Measurements from ENCODE around the gene C6orf89.
"Not testable (repeated sequence)": the region's sequence is repeated elsewhere in the genome, so short reads cannot be mapped to it uniquely, and the experiment has no call there.

Gene C6orf89

DNA sequence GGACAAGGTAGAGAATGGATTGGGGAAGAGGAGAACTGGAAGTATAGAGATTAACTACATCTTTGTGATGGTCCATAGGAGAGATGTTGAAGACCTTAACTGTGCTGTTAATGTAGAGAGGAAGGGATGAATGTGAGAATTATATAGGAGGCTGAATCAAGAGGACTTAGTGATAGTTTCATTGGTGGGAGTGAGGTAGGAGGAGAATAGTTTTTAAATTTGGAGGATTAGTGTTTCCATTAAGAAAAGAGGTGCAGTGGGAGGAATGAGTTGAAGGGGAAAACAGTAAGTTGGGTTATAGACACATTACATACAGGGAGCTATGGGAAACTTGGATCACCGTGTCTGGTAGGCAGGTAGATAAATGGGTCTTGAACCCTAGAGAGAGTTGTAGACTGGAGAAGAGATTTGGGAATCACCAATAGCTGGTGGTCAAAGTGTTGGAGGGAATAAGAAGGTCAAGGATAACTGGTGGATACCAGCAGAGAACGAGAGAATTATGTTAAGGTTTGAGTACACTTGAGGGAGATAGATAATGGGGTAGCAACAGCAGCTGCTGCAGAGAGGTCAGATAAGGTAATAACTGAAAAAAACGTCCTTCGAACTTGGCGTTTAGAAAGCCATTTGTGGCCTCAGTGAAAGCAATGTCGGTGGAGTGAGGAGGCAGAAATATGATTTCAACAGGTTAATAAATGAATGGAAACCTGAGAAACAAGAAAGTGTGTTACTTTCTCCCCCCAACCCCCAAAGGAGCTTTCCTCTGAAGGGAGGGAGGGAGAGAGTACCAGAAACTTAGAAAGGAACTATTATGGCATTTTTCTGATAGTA, 3.1 kb downstream of the C6orf89 start:
- no peak for DNase-seq

DNA sequence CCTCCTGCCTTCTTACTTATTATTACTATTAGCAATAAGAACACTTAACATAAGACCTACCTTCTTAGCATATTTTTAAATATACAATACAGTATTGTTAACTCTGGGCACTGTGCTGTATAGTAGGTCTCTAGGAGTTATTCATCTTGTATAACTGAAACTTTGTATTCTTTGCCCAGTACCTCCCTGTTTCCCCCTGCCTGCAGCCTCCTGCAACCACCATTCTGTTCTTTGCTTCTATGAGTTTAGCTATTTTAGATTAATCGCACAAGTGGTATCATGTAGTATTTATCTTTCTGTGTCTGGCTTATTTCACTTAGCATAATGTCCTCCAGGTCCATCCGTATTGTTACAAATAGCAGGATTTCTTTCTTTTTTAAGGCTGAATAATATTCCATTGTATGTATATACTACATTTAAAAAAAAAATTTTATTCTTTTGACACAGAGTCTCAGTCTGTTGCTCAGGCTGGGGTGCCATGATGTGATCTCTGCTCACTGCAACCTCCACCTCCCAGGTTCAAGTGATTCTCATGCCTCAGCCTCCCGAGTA, 4.4 kb downstream of the C6orf89 start:
- no peak for DNase-seq

DNA sequence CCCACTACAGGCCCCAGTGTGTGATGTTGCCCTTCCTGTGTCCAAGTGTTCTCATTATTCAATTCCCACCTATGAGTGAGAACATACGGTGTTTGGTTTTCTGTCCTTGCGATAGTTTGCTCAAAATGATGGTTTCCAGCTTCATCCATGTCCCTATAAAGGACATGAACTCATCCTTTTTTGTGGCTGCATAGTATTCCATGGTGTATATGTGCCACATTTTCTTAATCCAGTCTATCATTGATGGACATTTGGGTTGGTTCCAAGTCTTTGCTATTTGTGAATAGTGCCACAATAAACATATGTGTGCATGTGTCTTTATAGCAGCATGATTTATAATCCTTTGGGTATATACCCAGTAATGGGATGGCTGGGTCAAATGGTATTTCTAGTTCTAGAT, 5.4 kb downstream of the C6orf89 start:
- DNase-seq, result not testable (repeated sequence)

DNA sequence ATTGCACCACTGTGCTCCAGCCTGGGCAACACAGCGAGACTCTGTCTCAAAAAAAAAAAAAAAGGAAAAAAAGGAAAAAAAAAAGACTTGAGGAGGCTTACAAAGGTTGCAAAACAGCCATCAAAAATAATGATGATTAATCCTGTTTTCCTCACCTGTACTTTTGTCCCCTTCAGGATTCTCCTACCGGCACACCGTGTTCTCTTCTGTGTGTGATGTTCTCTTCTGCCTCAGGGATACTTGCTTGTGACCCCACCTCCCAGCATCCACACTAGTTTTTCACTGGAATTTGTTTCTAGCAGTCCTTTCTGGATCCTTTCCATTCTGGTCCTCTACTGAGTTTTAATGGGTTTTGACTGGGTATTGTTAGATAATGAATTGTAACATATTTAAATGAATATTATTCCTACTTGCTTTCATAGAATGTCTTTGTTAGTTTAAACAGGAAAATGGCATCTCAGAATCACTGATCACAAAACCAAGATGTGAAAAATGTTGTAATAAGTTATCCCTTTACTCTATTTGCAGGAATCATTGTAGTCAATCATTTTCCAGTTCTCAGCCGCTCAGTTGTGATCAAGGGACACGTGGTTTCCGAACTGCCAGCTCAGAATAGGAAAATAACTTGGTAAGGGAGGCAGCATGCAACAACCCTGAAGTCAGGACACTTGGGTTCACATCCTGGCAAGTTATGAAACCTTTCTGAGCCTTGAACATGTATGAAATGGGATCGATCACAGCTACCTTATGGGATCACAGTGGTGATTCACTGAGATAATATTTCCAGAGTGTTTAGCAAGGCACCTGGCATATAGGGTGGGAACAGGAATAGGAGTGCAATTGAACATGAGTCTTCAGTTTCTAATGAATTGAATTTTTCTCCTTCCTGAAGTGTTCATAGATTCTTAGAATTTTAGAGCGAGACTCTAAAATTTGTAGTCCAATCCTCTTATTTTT, 8.5 kb downstream of the C6orf89 start:
- DNase-seq, result no peak

DNA sequence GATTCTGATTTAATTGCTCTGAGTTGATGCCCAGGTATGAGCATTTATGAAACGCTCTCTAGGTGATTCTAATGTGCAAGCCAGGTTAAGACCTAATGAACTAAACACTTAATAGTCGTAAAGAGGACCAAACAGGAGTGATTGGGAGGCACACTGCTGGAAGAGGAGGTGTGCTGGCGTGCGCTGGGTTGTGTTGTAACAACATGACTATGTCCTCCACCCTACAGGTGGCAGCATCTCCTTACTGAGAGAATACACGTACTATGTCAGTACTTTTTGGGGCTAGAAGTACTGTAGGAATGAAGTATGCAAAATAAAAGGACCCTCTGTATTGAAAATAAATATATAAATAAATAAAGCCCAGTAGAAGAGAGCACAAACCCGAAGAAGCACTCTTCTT, 11.9 kb downstream of the C6orf89 start:
- DNase-seq, result no peak

DNA sequence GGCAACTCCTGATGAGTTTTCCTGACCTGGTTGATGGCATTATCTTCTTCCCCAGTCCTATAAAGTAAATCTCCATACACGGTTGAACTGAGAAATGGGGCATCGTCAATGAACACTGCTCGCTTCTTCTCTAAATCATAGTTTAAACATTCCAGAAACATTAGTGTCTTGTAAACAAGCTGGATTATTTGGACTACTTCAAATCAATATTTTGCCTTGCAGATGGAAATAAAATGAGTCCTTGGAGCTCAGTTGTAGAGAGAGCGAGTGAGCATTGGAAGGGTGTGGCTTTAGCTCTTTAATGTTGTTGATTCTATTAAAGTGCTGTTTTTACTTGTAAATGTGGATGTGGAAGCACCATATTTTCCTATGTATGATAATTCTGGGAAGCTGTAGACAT, 18.4 kb downstream of the C6orf89 start:
- no peak for DNase-seq

DNA sequence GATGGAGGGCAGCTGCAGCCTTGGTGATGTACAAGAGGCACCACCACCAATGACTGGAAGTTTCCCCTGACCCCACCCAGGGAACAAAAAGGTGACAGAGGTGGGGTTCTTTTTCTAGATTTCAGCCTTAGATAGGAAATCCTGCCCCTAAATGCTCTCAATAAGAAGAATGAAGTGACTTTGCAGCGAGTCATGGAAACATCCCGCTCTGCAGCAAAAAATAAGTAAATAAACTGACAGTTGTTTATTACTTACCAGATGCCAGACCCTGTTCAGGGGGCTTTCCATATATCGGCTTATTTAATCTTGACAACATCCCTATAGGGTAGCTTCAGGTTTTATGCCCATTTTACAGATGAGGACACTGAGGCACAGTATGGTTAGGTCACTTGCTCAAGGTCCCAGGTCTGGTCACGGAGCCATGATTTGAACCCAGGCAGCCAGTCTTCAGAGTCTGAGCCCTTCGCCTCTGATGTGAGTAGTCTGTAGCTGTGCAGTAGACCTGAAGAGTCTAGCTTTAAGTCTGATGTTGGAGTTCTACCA, 19.2 kb downstream of the C6orf89 start:
- DNase-seq, result no peak

DNA sequence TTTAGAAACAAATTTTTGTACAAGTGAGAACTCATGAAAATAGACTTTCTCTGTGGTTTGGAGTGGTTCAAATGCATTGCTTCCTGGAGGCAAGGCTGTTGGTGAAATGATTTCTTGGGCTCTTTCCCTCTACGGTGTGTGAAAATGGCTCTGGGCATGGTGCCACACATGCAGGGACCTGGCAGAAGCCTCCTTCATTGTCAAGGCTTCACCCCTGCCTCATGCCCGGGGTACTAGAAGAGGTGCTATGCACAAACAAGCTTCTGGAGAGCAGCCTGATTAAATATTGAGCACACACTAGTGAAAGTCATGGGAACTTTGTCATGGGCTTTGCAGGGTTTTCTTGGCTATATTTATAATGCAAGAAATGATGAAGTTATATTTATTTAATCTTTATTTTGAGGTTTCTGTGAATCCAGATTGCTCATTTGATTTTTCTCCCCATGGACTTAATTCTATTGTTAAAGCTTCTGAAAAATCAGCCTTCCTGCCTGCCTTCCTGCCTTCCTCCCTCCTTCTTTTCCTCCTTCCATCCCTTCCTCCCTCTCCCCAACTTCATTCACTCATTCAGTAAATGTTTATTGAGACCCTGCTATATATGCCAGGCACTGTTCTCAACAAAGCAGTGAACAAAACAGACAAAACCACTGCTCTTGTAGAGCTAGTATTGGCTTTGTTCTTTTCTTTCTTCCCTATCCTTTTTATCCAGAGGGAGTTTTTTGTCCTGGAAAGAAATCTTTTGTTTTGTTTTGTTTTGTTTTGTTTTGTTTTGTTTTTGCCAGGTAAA, 21.0 kb downstream of the C6orf89 start:
- no peak for DNase-seq

DNA sequence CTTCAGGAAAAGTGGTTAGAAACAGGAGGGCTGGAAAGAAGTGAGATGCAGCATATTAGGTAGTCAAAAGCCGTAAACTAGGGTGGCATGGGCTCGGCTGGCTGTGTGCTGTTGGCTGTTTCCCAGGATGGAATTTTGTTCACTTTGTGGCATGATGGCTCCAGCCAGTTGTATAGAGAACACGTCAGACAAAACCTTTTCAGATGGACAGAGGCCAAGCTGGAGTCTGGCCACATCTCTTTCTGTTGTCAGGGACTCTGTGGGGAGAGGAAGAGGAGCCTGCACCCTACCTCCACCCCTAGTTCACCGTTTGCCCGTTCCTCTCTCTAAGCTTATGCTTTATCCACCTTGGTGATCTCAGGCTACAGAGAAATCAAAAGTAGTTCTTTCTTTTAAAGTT, 22.0 kb downstream of the C6orf89 start:
- DNase-seq, result no peak

DNA sequence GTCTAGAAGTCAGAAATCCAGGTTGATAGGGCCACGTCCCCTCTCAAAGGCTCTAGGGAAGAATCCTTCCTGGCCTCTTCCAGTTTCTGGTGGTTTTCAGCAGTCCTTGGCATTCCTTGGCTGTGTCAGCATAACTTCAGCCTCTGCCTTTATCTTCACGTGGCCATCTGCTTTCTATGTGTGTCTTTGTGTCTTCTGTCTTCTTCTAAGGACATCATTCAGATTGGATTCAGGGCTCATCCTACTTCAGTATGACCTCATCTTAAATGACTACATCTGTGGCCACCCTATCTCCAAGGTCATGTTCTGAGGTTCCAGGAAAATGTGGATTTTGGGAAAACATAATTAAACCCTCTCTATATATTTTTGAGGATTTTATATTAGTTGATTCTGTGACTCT, 23.0 kb downstream of the C6orf89 start:
- no peak for DNase-seq

DNA sequence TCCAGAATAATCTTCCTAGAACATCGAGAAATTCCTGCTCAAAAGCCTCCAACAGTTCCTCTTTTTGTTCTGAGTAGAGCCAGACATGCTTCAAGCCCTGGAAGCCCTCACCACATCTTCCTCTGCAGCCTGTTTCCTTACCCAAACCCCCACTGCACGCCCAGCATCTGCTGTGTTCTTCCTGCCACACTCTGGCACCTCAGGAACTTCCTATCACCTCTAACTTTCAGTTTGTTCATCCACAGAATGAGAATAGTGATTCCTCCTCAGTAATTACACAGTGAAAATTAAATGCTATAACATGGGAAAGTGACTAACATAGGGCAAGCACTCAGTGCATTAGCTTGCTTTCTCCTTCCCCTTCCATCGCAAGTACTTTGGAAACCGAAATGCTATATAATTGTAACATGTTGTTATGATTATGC, 26.3 kb downstream of the C6orf89 start:
- peak; percentile 28 for DNase-seq

DNA sequence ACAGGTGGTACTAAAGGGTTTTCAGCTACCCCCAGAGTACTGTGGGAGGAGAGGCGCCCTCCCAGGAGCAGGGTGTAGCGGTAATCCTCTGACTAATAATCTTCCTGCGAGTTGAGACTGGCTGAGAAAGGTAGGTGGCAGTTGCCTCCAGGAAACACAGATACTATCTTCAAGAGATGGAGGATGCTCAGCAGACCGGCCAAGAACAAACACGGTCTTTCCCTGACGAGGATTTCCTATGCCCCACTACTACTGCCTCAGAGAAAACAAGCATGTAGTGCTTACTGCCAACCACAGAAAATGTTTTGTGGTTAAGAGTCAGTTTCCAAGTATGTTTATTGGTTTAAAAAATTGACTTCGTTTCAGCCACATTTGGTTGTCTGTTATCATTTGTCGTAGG, 26.8 kb downstream of the C6orf89 start:
- DNase-seq, result peak; percentile 60

DNA sequence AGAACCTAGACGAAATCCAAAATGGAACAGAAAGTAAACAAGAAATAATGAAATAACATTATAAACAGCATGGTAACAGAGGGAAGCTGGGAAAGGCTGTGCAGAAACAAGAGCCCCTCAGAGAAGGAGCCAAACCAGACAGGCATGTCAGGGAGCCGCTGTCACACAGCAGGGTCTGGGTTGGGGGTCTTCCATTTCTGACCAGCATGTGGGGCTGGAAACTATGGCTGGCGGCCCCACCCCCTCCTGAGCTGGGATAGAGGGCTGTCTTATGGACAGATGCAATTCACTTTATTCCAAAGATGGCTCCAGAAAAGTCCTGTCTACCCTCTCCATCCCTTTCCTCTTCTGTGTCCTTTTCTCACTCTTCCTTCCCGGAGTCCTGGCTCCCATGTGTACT, 27.3 kb downstream of the C6orf89 start:
- no peak for DNase-seq

DNA sequence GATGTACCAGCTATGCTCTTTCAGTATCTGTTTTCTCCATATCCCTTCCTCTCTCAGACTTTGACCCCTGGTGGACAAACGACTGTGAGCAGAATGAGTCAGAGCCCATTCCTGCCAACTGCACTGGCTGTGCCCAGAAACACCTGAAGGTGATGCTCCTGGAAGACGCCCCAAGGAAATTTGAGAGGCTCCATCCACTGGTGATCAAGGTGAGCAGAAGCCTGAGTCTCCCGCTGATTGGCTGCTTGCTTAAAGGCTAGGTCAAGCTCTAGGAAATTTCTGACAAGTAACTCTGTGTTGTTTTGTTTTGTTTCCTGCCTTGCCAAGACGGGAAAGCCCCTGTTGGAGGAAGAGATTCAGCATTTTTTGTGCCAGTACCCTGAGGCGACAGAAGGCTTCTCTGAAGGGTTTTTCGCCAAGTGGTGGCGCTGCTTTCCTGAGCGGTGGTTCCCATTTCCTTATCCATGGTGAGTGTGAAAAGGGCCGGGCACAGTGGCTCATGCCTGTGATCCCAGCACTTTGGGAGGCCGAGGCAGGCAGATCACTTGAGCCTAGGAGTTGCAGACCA, 28.6 kb downstream of the C6orf89 start:
- peak; percentile 27 for DNase-seq

DNA sequence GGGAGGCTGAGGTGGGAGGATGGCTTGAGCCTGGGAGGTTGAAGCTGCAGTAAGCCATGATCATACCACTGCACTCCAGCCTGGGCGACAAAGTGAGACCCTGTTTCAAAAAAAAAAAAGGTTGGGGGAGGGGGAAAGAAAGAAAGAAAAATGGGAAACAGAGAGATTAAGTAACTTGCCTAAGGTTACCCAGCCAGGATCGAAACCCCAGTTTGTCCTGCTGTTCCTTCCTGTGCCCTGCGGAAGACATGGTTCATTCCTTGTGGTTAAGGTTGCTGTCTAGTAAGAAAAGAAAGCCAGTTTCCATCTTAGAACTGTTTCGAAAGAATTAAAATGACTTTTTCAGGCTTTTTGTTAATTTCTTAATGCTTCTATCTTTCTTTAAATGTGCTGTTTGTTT, 29.8 kb downstream of the C6orf89 start:
- no peak for DNase-seq

DNA sequence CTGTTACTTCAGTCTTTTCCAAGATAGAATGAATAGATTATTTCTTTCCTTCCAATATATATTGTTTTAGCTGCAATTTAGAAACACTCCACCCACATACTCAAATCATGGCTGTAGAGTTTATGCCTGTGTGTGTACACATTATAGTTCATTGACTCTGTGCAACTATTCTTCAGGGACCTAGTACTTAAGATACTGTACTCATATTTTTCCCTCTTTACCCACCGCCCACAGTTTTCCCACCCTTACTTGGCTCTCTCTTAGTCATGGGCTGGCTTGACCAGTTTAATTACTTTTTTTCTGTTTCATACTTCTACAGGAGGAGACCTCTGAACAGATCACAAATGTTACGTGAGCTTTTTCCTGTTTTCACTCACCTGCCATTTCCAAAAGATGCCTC, 30.4 kb downstream of the C6orf89 start:
- no peak for DNase-seq

DNA sequence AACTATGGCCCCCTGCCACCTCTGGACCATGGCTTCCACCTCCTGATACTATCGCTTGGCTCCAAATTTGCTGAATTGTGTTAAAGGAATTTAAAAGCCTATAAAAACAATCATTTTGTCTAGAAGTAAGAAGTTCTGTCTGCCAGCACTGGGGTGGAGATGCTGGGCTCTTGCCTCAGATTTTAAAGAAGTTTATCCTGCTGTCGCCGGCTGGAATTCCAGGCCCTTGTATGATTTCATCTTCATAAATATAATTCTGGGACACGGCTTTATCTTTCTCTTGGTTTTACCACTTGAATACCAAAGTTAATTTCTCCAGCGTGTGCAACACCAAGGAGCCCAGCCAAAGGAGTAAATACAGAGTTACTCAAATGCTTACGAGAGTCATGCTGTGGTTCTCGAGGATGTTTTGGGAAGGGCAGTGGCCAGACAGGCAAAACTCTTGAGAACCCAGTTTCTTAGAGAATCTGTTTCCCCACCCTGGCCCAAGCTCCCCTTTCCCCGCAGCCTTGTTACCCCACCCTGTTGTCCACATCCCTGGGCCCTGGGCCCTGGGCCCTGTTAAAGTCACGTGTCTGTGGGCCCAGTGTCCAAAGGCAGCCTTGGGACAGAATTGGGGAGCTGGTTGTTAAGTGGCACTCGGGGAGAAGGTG, 31.9 kb downstream of the C6orf89 start:
- DNase-seq, result no peak

DNA sequence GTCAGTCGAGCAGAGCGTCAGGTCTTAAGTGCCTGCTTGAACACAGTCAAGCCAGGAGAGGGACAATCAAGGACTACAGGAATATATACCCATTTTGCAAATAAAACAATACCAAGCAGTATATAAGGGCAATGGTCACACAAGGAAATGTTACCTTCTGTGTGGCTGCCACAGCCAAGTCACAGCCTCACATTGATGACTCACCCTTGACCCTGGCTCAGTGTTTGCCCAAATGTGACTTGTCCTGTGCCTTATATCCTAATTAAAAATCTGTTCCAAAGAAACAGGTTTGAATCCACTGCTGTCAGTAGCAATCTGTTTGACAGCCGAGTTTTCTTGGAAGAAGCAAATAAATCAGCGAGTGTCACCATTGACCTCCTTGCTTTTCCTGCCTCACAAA, 34.3 kb downstream of the C6orf89 start:
- DNase-seq, result no peak

DNA sequence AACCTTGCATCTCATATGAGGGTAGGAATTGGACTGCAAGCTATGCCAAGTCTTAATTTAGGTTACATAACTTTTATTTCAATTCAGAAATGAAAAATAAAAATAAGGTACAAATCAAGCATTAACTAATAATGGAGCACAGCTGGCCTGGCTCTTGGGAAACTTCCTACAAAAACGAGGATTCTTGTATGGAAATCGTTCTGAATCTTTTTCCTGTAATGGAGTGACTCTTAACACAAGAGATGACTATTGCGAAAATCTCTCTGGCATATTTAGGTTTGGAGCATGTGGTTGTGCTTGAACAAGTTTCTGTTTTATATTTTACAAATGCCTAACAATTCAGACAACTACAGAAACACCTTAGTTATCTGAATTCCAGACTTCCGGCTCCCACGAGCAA, 34.8 kb downstream of the C6orf89 start:
- DNase-seq, result no peak

DNA sequence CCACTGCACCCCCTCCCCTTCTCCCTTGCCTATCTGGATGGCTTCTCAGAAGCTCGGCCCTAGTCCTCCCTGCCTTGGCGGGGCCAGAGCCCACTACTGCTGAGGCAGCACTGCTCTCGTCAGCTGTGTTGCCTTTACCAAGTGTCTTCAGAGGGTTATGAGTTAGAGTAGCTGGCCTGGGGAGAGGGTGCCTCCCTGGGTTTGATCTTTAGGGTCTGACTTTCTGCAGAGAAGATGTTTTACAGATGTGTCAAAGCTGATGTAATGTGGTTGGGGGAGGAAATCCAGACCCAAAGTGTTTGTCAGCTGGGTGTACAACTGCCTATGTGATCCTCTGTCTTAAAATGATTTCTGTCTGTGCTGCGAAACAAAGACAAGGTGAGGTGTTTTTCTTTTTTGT, 38.4 kb downstream of the C6orf89 start:
- DNase-seq, result no peak

DNA sequence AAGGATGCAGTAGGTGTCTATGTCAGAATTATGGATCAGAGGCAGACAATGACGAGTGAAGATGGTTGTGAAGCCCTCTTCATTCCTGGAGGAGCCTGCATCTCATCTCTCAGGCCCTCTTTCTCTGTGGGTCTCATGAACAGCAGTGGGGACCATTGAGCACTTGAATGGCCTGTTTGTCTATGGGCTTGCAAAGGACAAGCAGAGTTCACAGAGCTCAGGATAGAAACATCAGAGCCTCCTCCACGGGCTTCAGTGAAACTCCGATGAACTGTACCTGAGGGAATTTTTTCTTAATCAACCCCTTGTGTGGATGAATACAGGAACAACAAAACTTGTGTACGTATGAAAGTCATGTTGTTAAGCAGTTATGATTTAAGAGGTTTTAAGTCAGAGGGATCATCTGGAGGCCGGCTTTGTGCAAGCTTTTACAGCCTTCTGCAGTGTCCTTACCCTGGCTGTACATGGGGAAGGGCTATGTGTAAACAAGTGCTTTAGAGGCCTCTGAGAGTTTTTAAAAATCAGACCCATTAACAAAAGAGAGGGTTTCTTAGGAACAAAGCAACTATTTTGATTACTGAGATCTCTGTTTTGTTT, 39.1 kb downstream of the C6orf89 start:
- no peak for DNase-seq

Measured in activated T-cell treated with anti-CD3 and anti-CD28 coated beads, Interleukin-2, amount 50 U/mL, for 1 hour (primary cell).